ENCODE results near the gene ZMYND11. TPM values are rescaled to one million over a fixed set of nuclear protein-coding genes. Genes with fewer than 3 reads are reported as not detected.

The ZMYND11 gene
- total RNA-seq, 2 donors from 2014 or later, result 34.1 to 48.5 TPM

GRCh38 chr10:90161-90560, 45.1 kb upstream of the ZMYND11 start:
- intact Hi-C loops (cut with DNase I), result no loop called here
- DNase-seq, result no peak
- Histone ChIP-seq H3K36me3 (no peaks in the 10 kb centered on the region), H3K27me3 (no peaks in the 10 kb centered on the region), H3K9ac (ENCODE audit: low read depth in 2 of 2, low read length in 2 of 2) (no peak overlapping the region), H3K27ac (no peak overlapping the region), H3K4me1 (no peaks in the 10 kb centered on the region), H3K4me3 (no peak overlapping the region), H3K9me3 (no peaks in the 10 kb centered on the region)
- TF ChIP-seq CTCF (IDR thresholded peaks at IDR 0.05), result no peak

DNA sequence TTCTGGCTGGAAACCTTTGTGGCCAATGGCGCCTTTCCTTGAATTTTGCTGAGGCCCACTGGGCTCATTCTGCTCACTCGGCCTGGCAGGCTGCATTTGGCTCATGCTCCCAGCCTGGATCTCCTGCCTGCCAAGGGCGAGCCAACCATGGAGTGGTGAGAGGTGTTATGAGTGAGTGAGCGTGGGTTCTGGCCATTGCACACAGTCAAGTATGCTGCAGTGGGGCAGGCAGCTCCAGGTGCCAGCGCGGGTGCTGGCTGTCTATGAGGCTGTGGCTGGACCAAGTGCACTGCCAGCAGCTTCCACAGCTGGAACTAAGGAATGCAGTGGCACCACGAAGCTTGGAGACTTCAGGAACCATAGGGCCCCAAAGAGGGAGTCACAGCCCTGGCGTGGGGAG, 43.9 kb upstream of the ZMYND11 start:
- Histone ChIP-seq H3K4me1 (no peaks in the 10 kb centered on the region), H3K36me3 (no peaks in the 10 kb centered on the region), H3K9ac (ENCODE audit: low read depth in 2 of 2, low read length in 2 of 2) (no peak overlapping the region), H3K4me3 (no peak overlapping the region), H3K27me3 (no peaks in the 10 kb centered on the region), H3K9me3 (no peaks in the 10 kb centered on the region), H3K27ac (no peak overlapping the region)
- no peak for TF ChIP-seq CTCF (IDR thresholded peaks at IDR 0.05)
- DNase-seq, result no peak
- intact Hi-C loops (cut with DNase I), result no loop called here

- DNase-seq, result no peak
- H3K9ac ChIP-seq (ENCODE audit: low read depth in 2 of 2, low read length in 2 of 2), result no peak overlapping the region
- no peaks in the 10 kb centered on the region for H3K27me3 ChIP-seq
- no peak overlapping the region for H3K27ac ChIP-seq
- H3K4me3 ChIP-seq, result no peak overlapping the region
- TF ChIP-seq CTCF (IDR thresholded peaks at IDR 0.05), result no peak
- H3K9me3 ChIP-seq, result no peaks in the 10 kb centered on the region
- H3K36me3 ChIP-seq, result no peaks in the 10 kb centered on the region
- intact Hi-C loops (cut with DNase I), result no loop called here
- H3K4me1 ChIP-seq, result no peaks in the 10 kb centered on the region
These were observed 43.1 kb upstream of the ZMYND11 start for GRCh38 chr10:92153-92552.

DNA sequence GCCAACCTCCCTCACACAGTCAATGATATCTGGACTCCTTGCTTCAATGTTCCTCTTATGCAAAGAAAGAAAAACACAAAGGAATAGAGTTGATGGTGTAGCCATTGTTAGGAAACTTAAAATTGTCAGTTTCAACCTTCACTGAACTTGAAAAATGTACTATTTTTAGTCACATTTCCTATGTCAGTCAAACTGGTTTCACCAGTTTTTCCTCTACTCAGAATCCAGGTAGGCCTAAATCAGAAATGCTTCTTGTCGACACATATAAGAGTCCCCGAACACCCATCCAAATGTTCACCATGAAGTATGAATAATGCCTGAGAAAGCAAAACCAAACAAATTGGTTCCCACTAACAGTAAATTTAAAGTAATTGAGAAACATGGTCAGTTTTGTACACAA, 42.4 kb upstream of the ZMYND11 start:
- no peak for TF ChIP-seq CTCF (IDR thresholded peaks at IDR 0.05)
- no peak overlapping the region for H3K9ac ChIP-seq (ENCODE audit: low read depth in 2 of 2, low read length in 2 of 2)
- no peak overlapping the region for H3K4me3 ChIP-seq
- H3K27ac ChIP-seq, result no peak overlapping the region
- H3K4me1 ChIP-seq, result no peaks in the 10 kb centered on the region
- no peaks in the 10 kb centered on the region for H3K9me3 ChIP-seq
- no peak for DNase-seq
- intact Hi-C loops (cut with DNase I), result no loop called here
- H3K27me3 ChIP-seq, result no peaks in the 10 kb centered on the region
- H3K36me3 ChIP-seq, result no peaks in the 10 kb centered on the region

DNA sequence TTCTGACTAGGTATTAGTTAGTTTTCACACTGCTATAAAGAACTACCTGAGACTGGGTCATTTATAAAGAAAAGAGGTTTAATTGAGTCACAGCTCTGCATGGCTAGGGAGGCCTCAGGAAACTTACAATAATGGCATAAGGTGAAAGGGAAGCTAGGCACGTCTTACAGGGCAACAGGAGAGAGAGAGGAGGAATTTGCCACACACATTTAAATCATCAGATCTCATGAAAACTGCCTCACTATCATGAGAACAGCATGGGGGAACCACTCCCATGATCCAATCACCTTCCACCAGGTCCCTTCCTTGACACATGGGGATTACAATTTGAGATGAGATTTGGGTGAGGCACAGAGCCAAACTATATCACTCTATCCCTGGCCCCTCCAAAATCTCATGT, 40.6 kb upstream of the ZMYND11 start:
- H3K9me3 ChIP-seq, result no peaks in the 10 kb centered on the region
- no peaks in the 10 kb centered on the region for H3K27me3 ChIP-seq
- TF ChIP-seq CTCF (IDR thresholded peaks at IDR 0.05), result no peak
- intact Hi-C loops (cut with DNase I), result no loop called here
- no peaks in the 10 kb centered on the region for H3K36me3 ChIP-seq
- DNase-seq, result no peak
- no peak overlapping the region for H3K4me3 ChIP-seq
- no peaks in the 10 kb centered on the region for H3K4me1 ChIP-seq
- H3K9ac ChIP-seq (ENCODE audit: low read depth in 2 of 2, low read length in 2 of 2), result no peak overlapping the region
- no peak overlapping the region for H3K27ac ChIP-seq
